Spleen (tissue), 13 donors: ENCODE measurements around the gene SUN1. TPM values are rescaled to one million over a fixed set of nuclear protein-coding genes. Genes with fewer than 3 reads are reported as not detected.

Experiments
- DNase-seq: peaks from one replicate; pipeline ENCODE4 v3.0.0-alpha.2; 2020
- H3K27ac ChIP-seq, 8 donors: fragments of 200-600 bp; sonication (generic) in 7 of 8; 1 replicate in 4 of 8; 2 replicates in 4 of 8; pipeline versions ENCODE4 v1.5.0 to v1.8.0; 2016 to 2021; ENCODE audit warnings: inconsistent platforms in 4 of 8, mild to moderate bottlenecking in 4 of 8, moderate library complexity in 1 of 8
- H3K27me3 ChIP-seq, 7 donors: fragments of 200-600 bp; sonication (generic) in 6 of 7; replicated peaks in 1 of 7; 1 replicate in 4 of 7; 2 replicates in 3 of 7; pipeline versions ENCODE4 v1.5.0 to v1.8.0; 2016 to 2021; ENCODE audit warnings: inconsistent platforms in 3 of 7, mild to moderate bottlenecking in 1 of 7
- H3K36me3 ChIP-seq, 6 donors: fragments of 200-600 bp; sonication (generic) in 5 of 6; 1 replicate in 4 of 6; 2 replicates in 2 of 6; pipeline versions ENCODE4 v1.5.0 to v1.8.0; 2016 to 2021; ENCODE audit warnings: inconsistent platforms in 2 of 6
- H3K4me1 ChIP-seq, 6 donors: fragments of 200-600 bp; sonication (generic) in 5 of 6; 1 replicate in 3 of 6; 2 replicates in 3 of 6; pipeline versions ENCODE4 v1.5.0 to v1.8.0; 2016 to 2021; ENCODE audit warnings: inconsistent platforms in 3 of 6
- H3K4me3 ChIP-seq, 8 donors: fragments of 200-600 bp; sonication (generic) in 7 of 8; 1 replicate in 4 of 8; 2 replicates in 4 of 8; pipeline versions ENCODE4 v1.5.0 to v1.8.0; 2016 to 2021; ENCODE audit warnings: inconsistent platforms in 4 of 8, mild to moderate bottlenecking in 4 of 8, moderate library complexity in 2 of 8
- H3K9me3 ChIP-seq, 8 donors: fragments of 200-600 bp; sonication (generic) in 7 of 8; 1 replicate in 4 of 8; 2 replicates in 4 of 8; pipeline versions ENCODE4 v1.5.0 to v1.8.0; 2016 to 2021; ENCODE audit warnings: inconsistent platforms in 4 of 8
- CTCF ChIP-seq, 11 experiments: fragments of 200-600 bp in 7 of 11; fragments of 450-650 bp in 4 of 11; sonication (generic) in 4 of 11; IDR thresholded peaks in 8 of 11; conservative IDR thresholded peaks in 3 of 11; 1 replicate in 7 of 11; 2 replicates in 4 of 11; pipeline versions ENCODE4 v1.4.0 to v1.8.0; 2016 to 2021; ENCODE audit warnings: antibody characterized with exemption in 11 of 11, inconsistent platforms in 4 of 11, mild to moderate bottlenecking in 1 of 11
- POLR2A ChIP-seq, 3 donors: fragments of 450-650 bp; IDR thresholded peaks; one replicate each; pipeline ENCODE4 v1.5.1; 2017; ENCODE audit warnings: antibody characterized with exemption in 3 of 3, mild to moderate bottlenecking in 1 of 3
- POLR2AphosphoS5 ChIP-seq, 3 donors: sonication (generic); formaldehyde crosslinking; IDR thresholded peaks; one replicate each; pipeline ENCODE4 v1.5.1; 2017; ENCODE audit warnings: antibody characterized with exemption in 3 of 3
- WGBS, 5 donors: extraction: QIAGEN DNeasy Blood & Tissue Kit in 3 of 5; methylation state at CpG; one replicate each; pipeline versions ENCODE4 v1.1.5 to v1.1.7; 2013 to 2018; 5-methylcytosine and 5-hydroxymethylcytosine counted together
- intact Hi-C: fragments of 100-400 bp; cut with DNase I; formaldehyde crosslinking; loops from one replicate; pipeline ENCODE4 v1.15.0; 2023; ENCODE audit warnings: low total_unique reads
- long read RNA-seq, 2 donors: transcript quantifications; one replicate each; lab custom pipeline, GENCODE V29; 2026
- polyA plus RNA-seq, 3 donors: library from polyadenylated mRNA; stranded (reverse); fragments of 200-250 nt; gene quantifications; one replicate each; pipeline ENCODE4 v1.2.1, GENCODE V29; 2013
- total RNA-seq, 7 donors: library from RNA; depleted of rRNA in 3 of 7; stranded (reverse); fragments of >200 nt in 3 of 7; fragmentation: NEBNext Ultra II Directional in 4 of 7; extraction: Animal tissue kit (Norgen Biotek cat#: 25700) in 4 of 7; gene quantifications; one replicate each; pipeline versions ENCODE4 v1.1.0 to v1.2.1, GENCODE V29; 2016 to 2021
- donor health status: healthy with polysubstance abuse.
- donor health status: DM: no; HTN: no; CAD: no; lungs with moderate emphysema.
- donor health status: DM: no; HTN: no; CAD: no.
- donor health status: Bipolar disorder and iron deficiency.
- donor health status: healthy.
- donor health status: DM: no; HTN: no; CAD: no.
- donor health status: DM: yes; HTN: yes; CAD: no.

The SUN1 gene, protein sequence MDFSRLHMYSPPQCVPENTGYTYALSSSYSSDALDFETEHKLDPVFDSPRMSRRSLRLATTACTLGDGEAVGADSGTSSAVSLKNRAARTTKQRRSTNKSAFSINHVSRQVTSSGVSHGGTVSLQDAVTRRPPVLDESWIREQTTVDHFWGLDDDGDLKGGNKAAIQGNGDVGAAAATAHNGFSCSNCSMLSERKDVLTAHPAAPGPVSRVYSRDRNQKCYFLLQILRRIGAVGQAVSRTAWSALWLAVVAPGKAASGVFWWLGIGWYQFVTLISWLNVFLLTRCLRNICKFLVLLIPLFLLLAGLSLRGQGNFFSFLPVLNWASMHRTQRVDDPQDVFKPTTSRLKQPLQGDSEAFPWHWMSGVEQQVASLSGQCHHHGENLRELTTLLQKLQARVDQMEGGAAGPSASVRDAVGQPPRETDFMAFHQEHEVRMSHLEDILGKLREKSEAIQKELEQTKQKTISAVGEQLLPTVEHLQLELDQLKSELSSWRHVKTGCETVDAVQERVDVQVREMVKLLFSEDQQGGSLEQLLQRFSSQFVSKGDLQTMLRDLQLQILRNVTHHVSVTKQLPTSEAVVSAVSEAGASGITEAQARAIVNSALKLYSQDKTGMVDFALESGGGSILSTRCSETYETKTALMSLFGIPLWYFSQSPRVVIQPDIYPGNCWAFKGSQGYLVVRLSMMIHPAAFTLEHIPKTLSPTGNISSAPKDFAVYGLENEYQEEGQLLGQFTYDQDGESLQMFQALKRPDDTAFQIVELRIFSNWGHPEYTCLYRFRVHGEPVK
- 100 to 1,000 TPM; 103 to 181 (median 154) TPM for total RNA-seq
- polyA plus RNA-seq = 10 to 100 TPM; 33.2 to 59.5 (median 54.9) TPM
- long read RNA-seq, donor 1, full-length matches to known transcripts = 11 of 49 reads
- long read RNA-seq, donor 1, partial matches to known transcripts = 19 of 49 reads
- long read RNA-seq, donor 1, other reads (novel, unspliced or antisense) = 19 of 49 reads
- long read RNA-seq, donor 2, partial matches to known transcripts = 8 of 9 reads
- long read RNA-seq, donor 2, other reads (novel, unspliced or antisense) = 0 of 9 reads

GRCh38 chr7:832167-832967 is at the start of gene SUN1:
SUN1 (plus strand) TSS chr7:832476; CDS start chr7:832525, 49 bp downstream.
- no peaks in the 10 kb centered on the region for H3K27me3 ChIP-seq
- no peak for TF ChIP-seq CTCF (IDR thresholded peaks at IDR 0.05 in 8 of 11, conservative IDR thresholded peaks at IDR 0.05 in 3 of 11)
- TF ChIP-seq POLR2AphosphoS5 (IDR thresholded peaks at IDR 0.05) = peak in 2 of 3 donors; percentile 22 to 53
- TF ChIP-seq POLR2A (IDR thresholded peaks at IDR 0.05) = no peak
- intact Hi-C loops = loop anchor here (10.0 kb wide), 1 partner anchor 48 kb away; no protein-coding TSS in a partner anchor
- WGBS, 5 donors = 43 to 68% (median 50%) methylated on average over 22 to 24 of the region's 24 CpGs
- DNase-seq = peak; percentile 68
- H3K4me1 ChIP-seq = peaks cover 21 to 86% (median 57%) of the 10 kb centered on the region in 6 donors
- peaks cover 0 to 26% (median 3%) of the 10 kb centered on the region in 6 donors for H3K36me3 ChIP-seq
- H3K9me3 ChIP-seq = no peaks in the 10 kb centered on the region
- H3K4me3 ChIP-seq = peak within 1 kb of the TSS in 2 of 8 donors; percentile 4 to 35
- peak within 1 kb of the TSS; percentile 23 to 82 (median 74) for H3K27ac ChIP-seq

DNA sequence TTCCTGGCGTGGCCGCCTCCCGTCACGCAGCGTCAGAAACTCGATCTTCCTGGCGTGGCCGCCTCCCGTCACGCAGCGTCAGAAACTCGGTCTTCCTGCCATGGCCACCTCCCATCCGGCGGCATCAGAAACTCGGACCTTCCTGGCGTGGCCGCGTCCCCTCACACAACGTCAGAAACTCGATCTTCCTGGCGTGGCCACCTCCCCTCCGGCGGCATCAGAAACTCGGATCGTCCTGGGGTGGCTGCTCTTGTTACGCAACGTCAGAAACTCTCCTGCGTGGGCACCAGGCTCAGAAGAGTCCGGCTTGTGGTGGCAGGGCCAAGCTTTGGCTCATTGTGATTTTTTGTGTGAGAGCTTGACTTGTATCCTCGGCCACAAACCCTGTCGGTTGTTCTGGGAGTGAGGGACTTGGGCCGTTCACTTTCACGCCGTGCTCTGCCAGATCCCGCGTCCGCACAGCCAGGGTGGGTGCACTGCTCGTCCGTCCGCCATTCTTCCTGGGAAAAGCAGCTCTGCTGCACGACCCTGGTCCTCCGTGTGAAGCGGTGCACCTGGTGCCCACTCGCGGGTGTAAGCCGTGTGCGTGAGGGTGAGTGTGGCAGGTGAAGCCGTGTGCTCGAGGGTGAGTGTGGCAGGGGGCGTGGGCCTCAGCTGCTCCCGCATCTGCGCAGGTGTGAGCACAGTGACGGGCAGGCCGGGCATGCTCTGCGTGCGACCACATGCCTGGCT is 49.4 kb upstream of the SUN1 start:
- no peaks in the 10 kb centered on the region for H3K27me3 ChIP-seq
- DNase-seq = no peak
- H3K36me3 ChIP-seq = peaks cover 0 to 84% (median 29%) of the 10 kb centered on the region in 6 donors
- peaks cover 7 to 28% (median 19%) of the 10 kb centered on the region in 6 donors for H3K4me1 ChIP-seq
- intact Hi-C loops = loop anchor here (10.0 kb wide), 1 partner anchor 52 kb away; the partner anchor contains the start of gene SUN1
- TF ChIP-seq CTCF (IDR thresholded peaks at IDR 0.05 in 8 of 11, conservative IDR thresholded peaks at IDR 0.05 in 3 of 11) = no peak
- TF ChIP-seq POLR2AphosphoS5 (IDR thresholded peaks at IDR 0.05) = no peak
- no peak for TF ChIP-seq POLR2A (IDR thresholded peaks at IDR 0.05)
- H3K27ac ChIP-seq = no peak overlapping the region
- H3K9me3 ChIP-seq = no peaks in the 10 kb centered on the region
- H3K4me3 ChIP-seq = no peak overlapping the region
- 95 to 96% (median 96%) methylated on average over 49 to 56 of the region's 56 CpGs for WGBS, 5 donors
